Stimulated activated CD4-positive, alpha-beta T cell treated with anti-CD3 and anti-CD28 coated beads, Interleukin-15, amount 100 ng/mL, for 24 hours (primary cell): ENCODE data around the gene CCT2.

Experiments used
- DNase-seq: peaks from one replicate; pipeline ENCODE4 v3.0.0-alpha.2; 2020

Gene CCT2

DNA sequence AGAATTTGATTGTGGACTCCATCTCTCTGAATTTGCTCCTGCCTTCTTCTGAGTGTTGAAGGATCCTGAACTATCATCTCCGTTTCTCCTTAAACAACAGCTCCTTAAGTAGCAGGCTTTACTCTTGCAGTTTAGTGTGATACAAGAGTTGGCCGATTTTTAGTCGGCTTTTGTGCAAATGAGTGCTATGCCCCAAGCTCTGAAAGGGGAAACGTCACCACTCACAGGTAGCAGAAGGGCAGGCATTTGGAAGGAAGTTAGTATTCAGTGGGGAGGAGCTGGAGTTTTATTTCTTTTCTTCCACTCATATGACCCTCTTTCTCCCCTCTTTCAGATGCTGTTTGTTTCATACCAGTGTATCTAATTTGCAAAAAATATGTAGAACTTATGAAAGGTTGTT is 61.9 kb downstream of the CCT2 start:
- no peak for DNase-seq

DNA sequence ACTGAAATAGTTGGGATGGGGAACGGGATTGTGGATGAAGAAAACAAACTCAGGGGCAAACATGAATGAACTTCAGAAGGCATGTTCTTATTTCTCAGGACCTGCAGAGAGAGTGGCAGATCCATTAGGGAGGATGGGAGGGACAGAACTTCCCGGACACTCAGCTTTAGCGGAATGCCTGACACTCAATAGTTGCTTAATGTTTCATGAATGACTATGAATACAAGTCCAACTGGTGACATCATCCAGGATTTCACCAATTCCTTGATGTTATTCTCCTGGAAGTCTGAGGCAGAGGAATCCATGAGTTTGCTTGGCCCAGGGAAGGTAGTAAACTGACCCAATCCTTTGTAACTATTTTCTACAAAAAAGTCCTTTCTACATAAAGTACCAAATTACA is 63.2 kb downstream of the CCT2 start:
- DNase-seq, result no peak

GRCh38 chr12:69649529-69649928 is 64.3 kb downstream of the CCT2 start:
- no peak for DNase-seq
